Right lobe of liver (tissue), 6 donors: ENCODE measurements around the gene C17orf107. TPM values are rescaled to one million over a fixed set of nuclear protein-coding genes. Genes with fewer than 3 reads are reported as not detected.
"Not testable (repeated sequence)": the region's sequence is repeated elsewhere in the genome, so short reads cannot be mapped to it uniquely, and the experiment has no call there.

Experiments used
- ATAC-seq, 4 donors: fragments of 200-7000 bp; cut with Tn5 transposase; one replicate each; pipeline ENCODE4 v1.9.1; 2020; ENCODE audit warnings: mild to moderate bottlenecking in 4 of 4, moderate library complexity in 4 of 4
- DNase-seq, 3 donors: peaks; one replicate each; pipeline ENCODE4 v3.0.0-alpha.2; 2020
- H3K27ac ChIP-seq, 3 donors: fragments of 200-600 bp; one replicate each; pipeline ENCODE4 v1.8.0; 2022
- H3K27me3 ChIP-seq, 2 donors: fragments of 200-600 bp; one replicate each; pipeline ENCODE4 v1.8.0; 2022
- H3K36me3 ChIP-seq, 4 donors: fragments of 200-600 bp; sonication (generic) in 1 of 4; one replicate each; pipeline versions ENCODE4 v1.5.1 to v1.8.0; 2017 to 2022; ENCODE audit warnings: control low read depth in 1 of 4
- H3K4me1 ChIP-seq, 4 donors: fragments of 200-600 bp; sonication (generic) in 1 of 4; one replicate each; pipeline versions ENCODE4 v1.5.1 to v1.8.0; 2017 to 2022; ENCODE audit warnings: control low read depth in 1 of 4
- H3K4me3 ChIP-seq, 3 donors: fragments of 200-600 bp; one replicate each; pipeline ENCODE4 v1.8.0; 2022
- H3K9me3 ChIP-seq, 4 donors: fragments of 200-600 bp; sonication (generic) in 1 of 4; one replicate each; pipeline versions ENCODE4 v1.5.1 to v1.8.0; 2017 to 2022; ENCODE audit warnings: control low read depth in 1 of 4
- CTCF ChIP-seq, 4 donors: fragments of 200-600 bp in 3 of 4; fragments of 450-650 bp in 1 of 4; IDR thresholded peaks; one replicate each; pipeline versions ENCODE4 v1.5.1 to v1.8.0; 2016 to 2022; ENCODE audit warnings: antibody characterized with exemption in 4 of 4, mild to moderate bottlenecking in 2 of 4
- POLR2A ChIP-seq: fragments of 450-650 bp; IDR thresholded peaks from one replicate; pipeline ENCODE4 v1.6.1; 2017; ENCODE audit warnings: antibody characterized with exemption, mild to moderate bottlenecking
- WGBS: methylation state at CpG from one replicate; pipeline ENCODE4 v1.1.6; 2018; ENCODE audit warnings: low coverage, low lambda C conversion rate; ENCODE audit not compliant: insufficient coverage; ENCODE audit errors: missing lambda C conversion rate; 5-methylcytosine and 5-hydroxymethylcytosine counted together
- intact Hi-C, 2 donors: fragments of 100-400 bp; cut with DNase I; formaldehyde crosslinking; loops; one replicate each; pipeline versions ENCODE4 v1.11.2 to v1.14.1; 2022
- total RNA-seq, 6 experiments: library from RNA; depleted of rRNA in 2 of 6; stranded (reverse); fragments of >200 nt in 2 of 6; fragmentation: NEBNext Ultra II Directional in 3 of 6; extraction: Animal tissue kit (Norgen Biotek cat#: 25700) in 3 of 6; gene quantifications; one replicate each; pipeline versions ENCODE4 v1.1.0 to v1.2.4, GENCODE V29; 2016 to 2023
- donor health status: DM: no; HTN: yes; CAD: no.
- donor health status: DM: no; HTN: no; CAD: no.
- donor health status: DM: no; HTN: no; CAD: no.
- donor health status: DM: no; HTN: yes; CAD: no.
- donor health status: DM: no; HTN: yes; CAD: no.

Gene C17orf107
- total RNA-seq, 6 experiments from 2014 or later = 1.6 to 4.0 (median 3.2) TPM

DNA sequence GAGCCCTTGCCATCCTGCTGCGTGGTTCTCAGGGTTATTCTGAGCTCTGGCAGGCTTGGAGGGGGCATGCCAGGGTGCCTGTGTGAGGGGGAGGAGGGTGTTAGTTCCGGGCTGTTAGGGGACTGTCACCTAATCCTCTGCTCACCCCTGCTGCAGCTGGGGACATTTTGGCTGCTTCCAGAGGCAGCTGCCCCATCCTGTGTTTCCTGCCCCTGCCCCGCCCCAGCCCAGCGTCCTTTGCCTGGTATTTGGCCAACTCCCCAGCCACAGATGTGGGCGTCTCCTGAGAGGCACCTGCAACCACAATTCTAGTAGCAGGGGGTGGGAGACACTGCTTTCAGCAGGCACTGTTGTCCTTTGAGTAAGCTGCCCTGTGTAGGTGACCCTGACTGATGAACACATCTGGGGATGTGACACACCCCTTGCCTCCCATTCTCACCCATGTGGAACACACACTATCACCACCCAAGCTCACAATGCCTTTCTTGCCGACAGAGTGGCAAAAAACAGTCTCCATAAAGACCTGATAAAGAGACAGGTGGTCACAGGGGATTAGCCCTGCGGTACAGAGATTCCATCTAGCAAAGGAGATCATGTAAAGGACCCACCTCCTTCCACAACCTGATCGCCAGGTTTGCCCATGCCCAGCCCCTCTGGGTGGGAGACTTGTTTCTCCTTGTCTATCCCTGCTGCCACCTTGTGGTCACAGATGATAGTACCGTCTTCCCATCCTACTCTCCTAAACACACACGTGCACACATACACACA lies 3.9 kb downstream of the C17orf107 start, which contains the start of gene CHRNE:
CHRNE (minus strand) TSS at position 48 of the 768 bp plus-strand sequence; CDS start at position 13, 35 bp downstream.
- Histone ChIP-seq H3K4me1 (peaks cover 0 to 23% (median 12%) of the 10 kb centered on the region in 4 donors), H3K9me3 (no peaks in the 10 kb centered on the region), H3K27me3 (no peaks in the 10 kb centered on the region), H3K27ac (peak within 1 kb of the TSS in 2 of 3 donors; percentile 43 to 75), H3K4me3 (peak within 1 kb of the TSS in 1 of 3 donors; percentile 27), H3K36me3 (no peaks in the 10 kb centered on the region)
- 13% methylated on average over 6 of the region's 10 CpGs for WGBS
- DNase-seq (peak; percentile 60 to 83 (median 68)), ATAC-seq (peak; percentile 45 to 57 (median 47))
- TF ChIP-seq CTCF (IDR thresholded peaks at IDR 0.05) (peak; percentile 70 to 84 (median 76)), POLR2A (no peak)
- intact Hi-C loops = loop anchor here in 1 of 2 donors (5.0 kb wide), 1 partner anchor 159 kb away; no protein-coding TSS in a partner anchor

GRCh38 chr17:4906642-4907041 lies 7.3 kb downstream of the C17orf107 start:
- H3K9me3 ChIP-seq, DNase-seq, H3K27ac ChIP-seq, H3K27me3 ChIP-seq, H3K36me3 ChIP-seq, intact Hi-C loops, H3K4me3 ChIP-seq, ATAC-seq: not testable (repeated sequence)
- peaks cover 0 to 14% (median 6%) of the 10 kb centered on the region in 4 donors for H3K4me1 ChIP-seq

DNA sequence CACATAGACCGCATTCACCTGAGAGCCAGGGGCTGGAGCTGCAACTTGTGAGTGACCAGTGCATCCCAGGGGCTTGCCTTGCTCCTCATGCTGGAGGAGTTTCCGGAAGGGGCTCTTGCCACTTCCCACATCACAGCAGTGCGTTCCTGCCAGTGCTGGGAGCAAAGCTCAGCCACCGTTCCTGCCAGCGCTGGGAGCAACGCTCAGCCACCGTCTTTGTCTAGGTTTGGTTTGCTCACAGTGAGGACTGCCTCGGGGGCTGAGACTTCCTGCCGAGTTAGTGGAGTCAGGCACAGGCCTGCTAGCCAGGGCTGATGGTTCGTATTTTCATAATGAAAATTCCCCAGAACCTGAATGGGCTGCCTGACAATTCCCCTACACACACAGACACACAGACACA lies 9.0 kb downstream of the C17orf107 start:
- ATAC-seq (peak in 3 of 4 donors; percentile 54 to 71 (median 60)), DNase-seq (peak in 1 of 3 donors; percentile 57)
- H3K27me3 ChIP-seq = no peaks in the 10 kb centered on the region
- no peaks in the 10 kb centered on the region for H3K36me3 ChIP-seq
- TF ChIP-seq CTCF (IDR thresholded peaks at IDR 0.05) (no peak), POLR2A (peak; percentile 62)
- intact Hi-C loops = no loop called here
- peaks cover 0 to 12% (median 4%) of the 10 kb centered on the region in 4 donors for H3K4me1 ChIP-seq
- peak overlapping the region in 1 of 3 donors; percentile 19 for H3K27ac ChIP-seq
- no peak overlapping the region for H3K4me3 ChIP-seq
- WGBS = 33% methylated on average over 2 of the region's 10 CpGs
- no peaks in the 10 kb centered on the region for H3K9me3 ChIP-seq

DNA sequence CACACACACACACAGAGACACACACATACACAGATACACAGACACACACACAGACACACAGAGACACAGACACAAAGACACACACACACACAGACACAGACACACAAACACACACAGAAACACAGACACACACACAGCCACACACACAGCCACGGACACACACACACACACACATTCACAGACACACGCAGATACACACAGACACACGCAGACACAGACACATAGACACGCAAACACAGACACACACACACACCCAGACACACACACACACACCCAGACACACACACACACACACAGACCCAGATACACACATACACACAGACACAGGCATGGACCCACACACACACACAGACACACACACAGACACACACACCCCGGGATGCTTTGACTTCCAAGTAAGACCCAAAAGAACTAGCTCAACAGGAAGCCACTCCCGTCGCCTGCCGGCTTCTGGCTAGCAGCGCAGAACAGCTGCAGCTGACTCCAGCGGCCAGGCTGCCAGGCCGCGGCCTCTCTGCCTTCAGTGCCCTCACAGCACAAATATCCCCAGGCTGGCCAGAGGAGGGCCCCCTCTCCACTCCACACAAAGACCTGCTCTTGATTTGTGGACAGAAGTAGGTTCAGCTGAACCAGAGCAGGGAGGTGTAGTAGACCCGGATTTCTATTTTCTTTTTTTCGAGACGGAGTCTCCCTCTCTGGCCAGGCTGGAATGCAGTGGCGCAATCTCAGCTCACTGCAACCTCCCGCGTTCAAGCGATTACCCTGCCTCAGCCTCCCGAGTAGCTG lies 9.6 kb downstream of the C17orf107 start:
- Histone ChIP-seq H3K27ac (peak overlapping the region in 2 of 3 donors; percentile 42 to 57), H3K27me3 (no peaks in the 10 kb centered on the region), H3K9me3 (no peaks in the 10 kb centered on the region), H3K36me3 (no peaks in the 10 kb centered on the region), H3K4me3 (no peak overlapping the region), H3K4me1 (peaks cover 0 to 12% (median 5%) of the 10 kb centered on the region in 4 donors)
- peak; percentile 94 to 99 (median 96) for ATAC-seq
- TF ChIP-seq POLR2A = no peak
- TF ChIP-seq CTCF (IDR thresholded peaks at IDR 0.05) = peak; percentile 88 to 96 (median 91)
- DNase-seq = peak; percentile 90 to 91 (median 91)
- WGBS = 10% methylated on average over 15 of the region's 20 CpGs
- intact Hi-C loops = no loop called here
